ENCODE data around the gene CHCHD10.

CHCHD10 gene

GRCh38 chr22:23769321-23769965 is 1.7 kb upstream of the CHCHD10 start:
- DNase-seq: no peak

GRCh38 chr22:23767303-23767672 is 484 bp downstream of the CHCHD10 start:
- no peak for DNase-seq

GRCh38 chr22:23764899-23765881 is 2.6 kb downstream of the CHCHD10 start:
- DNase-seq: no peak

GRCh38 chr22:23763954-23764353 is 3.8 kb downstream of the CHCHD10 start:
- no peak for DNase-seq

- no peak for DNase-seq
These were observed 4.2 kb downstream of the CHCHD10 start for GRCh38 chr22:23763579-23763945.

GRCh38 chr22:23762842-23763578 is 4.8 kb downstream of the CHCHD10 start, which contains the start of gene C22orf15:
Gene C22orf15, plus strand, starts transcription at chr22:23762990. Its CDS starts 317 bp downstream, at chr22:23763307.
- peak; percentile 67 to 68 for DNase-seq

GRCh38 chr22:23760056-23760455 is 7.7 kb downstream of the CHCHD10 start:
- DNase-seq: no peak

GRCh38 chr22:23759566-23759965 is 8.2 kb downstream of the CHCHD10 start:
- no peak for DNase-seq

- DNase-seq: no peak
These were observed 10.9 kb downstream of the CHCHD10 start for GRCh38 chr22:23756891-23757290.

GRCh38 chr22:23755711-23756110 is 12.1 kb downstream of the CHCHD10 start:
- no peak for DNase-seq

- no peak for DNase-seq
These were observed 12.7 kb downstream of the CHCHD10 start for GRCh38 chr22:23754980-23755636.

GRCh38 chr22:23754220-23754919 is 13.4 kb downstream of the CHCHD10 start, which contains the start of gene VPREB3:
Gene VPREB3, minus strand, starts transcription at chr22:23754425. Its CDS starts 62 bp downstream, at chr22:23754363.
- no peak for DNase-seq

GRCh38 chr22:23753385-23753784 is 14.4 kb downstream of the CHCHD10 start:
- no peak for DNase-seq

GRCh38 chr22:23752750-23753149 is 15.0 kb downstream of the CHCHD10 start:
- DNase-seq: no peak

- DNase-seq: peak in 1 of 2 experiments; percentile 15
These were observed 15.6 kb downstream of the CHCHD10 start for GRCh38 chr22:23752090-23752691.

- DNase-seq: no peak
These were observed 16.3 kb downstream of the CHCHD10 start for GRCh38 chr22:23751441-23751996.

GRCh38 chr22:23750714-23751440 is 16.9 kb downstream of the CHCHD10 start, which contains the start of gene ZNF70:
Gene ZNF70, minus strand, starts transcription at chr22:23751112. Its CDS starts 5,972 bp downstream, at chr22:23745140.
- peak; percentile 63 to 80 for DNase-seq

GRCh38 chr22:23750367-23750713 is 17.4 kb downstream of the CHCHD10 start:
- no peak for DNase-seq

GRCh38 chr22:23749841-23750301 is 17.9 kb downstream of the CHCHD10 start:
- peak; percentile 49 to 54 for DNase-seq

GRCh38 chr22:23745791-23746190 is 22.0 kb downstream of the CHCHD10 start:
- no peak for DNase-seq

Data from Kasumi-1 (cell line).